ENCODE data around the gene KLF5.
"Not testable (repeated sequence)": the region's sequence is repeated elsewhere in the genome, so short reads cannot be mapped to it uniquely, and the experiment has no call there.

Gene KLF5

GRCh38 chr13:73040484-73040883, 18.3 kb upstream of the KLF5 start:
- H3K27ac ChIP-seq, result no peak overlapping the region
- in situ Hi-C loops (cut with HindIII; ENCODE audit: low pct_ligation_motif_present, low sequenced_read_pairs), result no loop called here
- H3K27me3 ChIP-seq (replicated peaks), result no peaks in the 10 kb centered on the region
- DNase-seq, result no peak
- H3K4me3 ChIP-seq (ENCODE audit: low read depth, low read length), result no peak overlapping the region
- no peaks in the 10 kb centered on the region for H3K36me3 ChIP-seq (replicated peaks)
- TF ChIP-seq, protein P1, sequence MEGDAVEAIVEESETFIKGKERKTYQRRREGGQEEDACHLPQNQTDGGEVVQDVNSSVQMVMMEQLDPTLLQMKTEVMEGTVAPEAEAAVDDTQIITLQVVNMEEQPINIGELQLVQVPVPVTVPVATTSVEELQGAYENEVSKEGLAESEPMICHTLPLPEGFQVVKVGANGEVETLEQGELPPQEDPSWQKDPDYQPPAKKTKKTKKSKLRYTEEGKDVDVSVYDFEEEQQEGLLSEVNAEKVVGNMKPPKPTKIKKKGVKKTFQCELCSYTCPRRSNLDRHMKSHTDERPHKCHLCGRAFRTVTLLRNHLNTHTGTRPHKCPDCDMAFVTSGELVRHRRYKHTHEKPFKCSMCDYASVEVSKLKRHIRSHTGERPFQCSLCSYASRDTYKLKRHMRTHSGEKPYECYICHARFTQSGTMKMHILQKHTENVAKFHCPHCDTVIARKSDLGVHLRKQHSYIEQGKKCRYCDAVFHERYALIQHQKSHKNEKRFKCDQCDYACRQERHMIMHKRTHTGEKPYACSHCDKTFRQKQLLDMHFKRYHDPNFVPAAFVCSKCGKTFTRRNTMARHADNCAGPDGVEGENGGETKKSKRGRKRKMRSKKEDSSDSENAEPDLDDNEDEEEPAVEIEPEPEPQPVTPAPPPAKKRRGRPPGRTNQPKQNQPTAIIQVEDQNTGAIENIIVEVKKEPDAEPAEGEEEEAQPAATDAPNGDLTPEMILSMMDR (IDR thresholded peaks at IDR 0.05; ENCODE audit: low read depth, low read length, missing control alignments), result no peak

GRCh38 chr13:73040968-73041596, 17.7 kb upstream of the KLF5 start:
- H3K27me3 ChIP-seq (replicated peaks), result no peaks in the 10 kb centered on the region
- H3K4me3 ChIP-seq (ENCODE audit: low read depth, low read length), result no peak overlapping the region
- TF ChIP-seq, protein P1 (IDR thresholded peaks at IDR 0.05; ENCODE audit: low read depth, low read length, missing control alignments), result no peak
- in situ Hi-C loops (cut with HindIII; ENCODE audit: low pct_ligation_motif_present, low sequenced_read_pairs), result no loop called here
- no peaks in the 10 kb centered on the region for H3K36me3 ChIP-seq (replicated peaks)
- DNase-seq, result no peak
- H3K27ac ChIP-seq, result no peak overlapping the region

- H3K4me3 ChIP-seq (ENCODE audit: low read depth, low read length), result no peak overlapping the region
- TF ChIP-seq, protein P1 (IDR thresholded peaks at IDR 0.05; ENCODE audit: low read depth, low read length, missing control alignments), result no peak
- no peak for DNase-seq
- no peaks in the 10 kb centered on the region for H3K36me3 ChIP-seq (replicated peaks)
- in situ Hi-C loops (cut with HindIII; ENCODE audit: low pct_ligation_motif_present, low sequenced_read_pairs), result no loop called here
- H3K27ac ChIP-seq, result no peak overlapping the region
- no peaks in the 10 kb centered on the region for H3K27me3 ChIP-seq (replicated peaks)
Measured at GRCh38 chr13:73045031-73045430, 13.8 kb upstream of the KLF5 start.

DNA sequence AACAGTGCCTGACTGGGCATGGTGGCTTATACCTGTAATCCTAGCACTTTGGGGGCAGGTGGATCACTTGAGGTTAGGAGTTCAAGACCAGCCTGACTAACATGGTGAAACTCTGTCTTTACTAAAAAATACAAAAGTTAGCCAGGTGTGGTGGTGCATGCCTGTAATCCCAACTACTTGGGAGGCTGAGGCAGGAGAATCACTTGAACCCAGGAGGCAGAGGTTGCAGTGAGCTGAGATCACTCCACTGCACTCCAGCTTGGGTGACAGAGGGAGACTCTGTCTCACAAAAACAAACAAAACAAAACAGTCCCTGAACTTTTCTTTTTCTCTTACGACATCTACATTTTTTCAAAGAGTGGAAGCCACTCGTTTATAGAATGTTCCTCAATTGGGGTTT, 10.2 kb upstream of the KLF5 start:
- H3K27ac ChIP-seq; in situ Hi-C loops (cut with HindIII; ENCODE audit: low pct_ligation_motif_present, low sequenced_read_pairs); H3K27me3 ChIP-seq (replicated peaks); DNase-seq; H3K4me3 ChIP-seq (ENCODE audit: low read depth, low read length); H3K36me3 ChIP-seq (replicated peaks): not testable (repeated sequence)

DNA sequence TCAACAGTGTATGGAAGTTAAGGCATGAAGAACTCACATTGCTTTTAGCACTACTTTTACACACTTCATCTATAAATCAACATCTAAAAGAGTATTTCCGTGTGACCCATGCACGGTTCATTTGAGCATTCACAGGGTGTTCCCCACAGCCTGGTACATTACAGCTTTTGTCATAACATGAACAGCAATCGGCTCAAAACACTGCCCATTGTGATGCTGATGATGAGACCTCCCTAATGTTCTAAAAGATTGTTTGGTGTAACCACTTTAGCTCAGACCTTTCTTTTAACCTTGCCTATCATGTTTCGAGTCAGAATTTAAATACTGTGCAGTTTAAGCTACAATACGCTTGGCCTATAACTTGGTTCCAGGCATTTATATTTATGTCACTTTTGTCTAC, 4.1 kb upstream of the KLF5 start:
- in situ Hi-C loops (cut with HindIII; ENCODE audit: low pct_ligation_motif_present, low sequenced_read_pairs), result no loop called here
- no peaks in the 10 kb centered on the region for H3K36me3 ChIP-seq (replicated peaks)
- H3K27ac ChIP-seq, result no peak overlapping the region
- H3K27me3 ChIP-seq (replicated peaks), result no peaks in the 10 kb centered on the region
- no peak for DNase-seq
- TF ChIP-seq, protein P1 (IDR thresholded peaks at IDR 0.05; ENCODE audit: low read depth, low read length, missing control alignments), result no peak
- H3K4me3 ChIP-seq (ENCODE audit: low read depth, low read length), result no peak overlapping the region

DNA sequence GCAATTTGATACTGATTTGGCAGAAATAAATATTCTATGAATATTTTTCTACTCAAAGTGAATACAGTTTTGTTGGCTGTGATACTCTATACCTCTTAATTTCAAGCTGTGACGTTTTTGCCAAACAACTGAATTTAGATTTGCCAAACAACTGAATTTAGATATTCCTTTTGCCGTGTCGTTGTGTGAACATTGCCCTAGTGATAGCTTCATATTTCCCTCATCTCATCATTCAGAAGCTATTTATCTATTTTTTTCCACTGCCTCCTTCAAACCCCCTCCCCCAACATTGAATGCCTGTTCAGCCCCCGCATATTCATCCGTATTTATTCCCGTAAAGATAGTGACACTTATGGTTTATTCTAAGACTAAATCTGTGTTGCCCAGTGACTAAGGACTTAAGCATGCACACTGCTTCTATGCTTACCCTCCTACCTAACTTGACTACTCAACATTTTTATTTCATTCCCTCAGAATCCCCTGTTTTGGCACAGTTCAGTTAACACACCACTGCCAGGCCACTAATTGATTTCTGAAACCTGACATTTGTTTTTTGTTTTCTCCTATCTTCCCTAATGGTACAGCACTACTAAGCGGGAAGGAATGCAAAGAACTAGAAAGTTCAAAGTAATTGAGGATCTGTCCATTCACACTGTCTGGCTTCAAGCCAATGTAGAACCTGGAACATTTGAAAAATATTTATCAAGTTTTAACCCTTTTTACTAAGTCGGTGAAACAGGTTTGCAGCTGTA, 2.8 kb upstream of the KLF5 start:
- Histone ChIP-seq H3K27ac (no peak overlapping the region), H3K27me3 (replicated peaks) (no peaks in the 10 kb centered on the region), H3K4me3 (ENCODE audit: low read depth, low read length) (no peak overlapping the region), H3K36me3 (replicated peaks) (no peaks in the 10 kb centered on the region)
- in situ Hi-C loops (cut with HindIII; ENCODE audit: low pct_ligation_motif_present, low sequenced_read_pairs), result no loop called here
- DNase-seq, result peak; percentile 76
- TF ChIP-seq, protein P1 (IDR thresholded peaks at IDR 0.05; ENCODE audit: low read depth, low read length, missing control alignments), result no peak

All from brain microvascular endothelial cell (primary cell).